PC-9 (cell line): ENCODE results near the gene OTX1.

Experiments used
- EZH2 ChIP-seq: fragments of 200-600 bp; sonication (generic); IDR thresholded peaks from 2 replicates; pipeline ENCODE4 v1.8.0; 2017; ENCODE audit warnings: antibody characterized with exemption, low read depth
- TF ChIP-seq, protein P1 (sequence below): fragments of 200-600 bp; sonication (generic); conservative IDR thresholded peaks from 2 replicates; pipeline ENCODE4 v1.6.1; 2017; ENCODE audit warnings: mixed run types, antibody characterized with exemption, mild to moderate bottlenecking, moderate library complexity

GRCh38 chr2:63053081-63053888 lies 2.7 kb downstream of the OTX1 start:
- TF ChIP-seq, protein P1, sequence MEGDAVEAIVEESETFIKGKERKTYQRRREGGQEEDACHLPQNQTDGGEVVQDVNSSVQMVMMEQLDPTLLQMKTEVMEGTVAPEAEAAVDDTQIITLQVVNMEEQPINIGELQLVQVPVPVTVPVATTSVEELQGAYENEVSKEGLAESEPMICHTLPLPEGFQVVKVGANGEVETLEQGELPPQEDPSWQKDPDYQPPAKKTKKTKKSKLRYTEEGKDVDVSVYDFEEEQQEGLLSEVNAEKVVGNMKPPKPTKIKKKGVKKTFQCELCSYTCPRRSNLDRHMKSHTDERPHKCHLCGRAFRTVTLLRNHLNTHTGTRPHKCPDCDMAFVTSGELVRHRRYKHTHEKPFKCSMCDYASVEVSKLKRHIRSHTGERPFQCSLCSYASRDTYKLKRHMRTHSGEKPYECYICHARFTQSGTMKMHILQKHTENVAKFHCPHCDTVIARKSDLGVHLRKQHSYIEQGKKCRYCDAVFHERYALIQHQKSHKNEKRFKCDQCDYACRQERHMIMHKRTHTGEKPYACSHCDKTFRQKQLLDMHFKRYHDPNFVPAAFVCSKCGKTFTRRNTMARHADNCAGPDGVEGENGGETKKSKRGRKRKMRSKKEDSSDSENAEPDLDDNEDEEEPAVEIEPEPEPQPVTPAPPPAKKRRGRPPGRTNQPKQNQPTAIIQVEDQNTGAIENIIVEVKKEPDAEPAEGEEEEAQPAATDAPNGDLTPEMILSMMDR, result no peak
- TF ChIP-seq EZH2, result no peak
